ENCODE measurements around the gene ASB7.

ASB7 gene

GRCh38 chr15:100688549-100689120 lies 86.2 kb downstream of the ASB7 start:
- no peaks in the 10 kb centered on the region for H3K36me3 ChIP-seq (ENCODE audit: control insufficient read depth, insufficient read depth, low read length)
- no peak for DNase-seq
- no peak overlapping the region for H3K4me3 ChIP-seq (ENCODE audit: insufficient read depth, low read depth, low read length, poor library complexity, severe bottlenecking)
- H3K9me3 ChIP-seq (ENCODE audit: control insufficient read depth, low read length), result no peaks in the 10 kb centered on the region
- H3K27me3 ChIP-seq (replicated peaks; ENCODE audit: control insufficient read depth, insufficient read depth, low read length, poor library complexity, severe bottlenecking), result no peaks in the 10 kb centered on the region
- H3K27ac ChIP-seq (ENCODE audit: insufficient read depth, low read length, poor library complexity, severe bottlenecking), result no peak overlapping the region
- H3K4me1 ChIP-seq (ENCODE audit: control insufficient read depth, insufficient read depth, low read length, poor library complexity, severe bottlenecking), result no peaks in the 10 kb centered on the region

- Histone ChIP-seq H3K36me3 (ENCODE audit: control insufficient read depth, insufficient read depth, low read length) (no peaks in the 10 kb centered on the region), H3K27me3 (replicated peaks; ENCODE audit: control insufficient read depth, insufficient read depth, low read length, poor library complexity, severe bottlenecking) (no peaks in the 10 kb centered on the region), H3K9me3 (ENCODE audit: control insufficient read depth, low read length) (no peaks in the 10 kb centered on the region), H3K4me3 (ENCODE audit: insufficient read depth, low read depth, low read length, poor library complexity, severe bottlenecking) (no peak overlapping the region), H3K27ac (ENCODE audit: insufficient read depth, low read length, poor library complexity, severe bottlenecking) (no peak overlapping the region), H3K4me1 (ENCODE audit: control insufficient read depth, insufficient read depth, low read length, poor library complexity, severe bottlenecking) (no peaks in the 10 kb centered on the region)
- DNase-seq, result no peak
Measured at GRCh38 chr15:100689131-100689899, 86.9 kb downstream of the ASB7 start.

GRCh38 chr15:100690032-100690794 lies 87.8 kb downstream of the ASB7 start:
- H3K9me3 ChIP-seq (ENCODE audit: control insufficient read depth, low read length), result no peaks in the 10 kb centered on the region
- no peaks in the 10 kb centered on the region for H3K4me1 ChIP-seq (ENCODE audit: control insufficient read depth, insufficient read depth, low read length, poor library complexity, severe bottlenecking)
- no peak for DNase-seq
- no peaks in the 10 kb centered on the region for H3K36me3 ChIP-seq (ENCODE audit: control insufficient read depth, insufficient read depth, low read length)
- H3K27ac ChIP-seq (ENCODE audit: insufficient read depth, low read length, poor library complexity, severe bottlenecking), result no peak overlapping the region
- no peaks in the 10 kb centered on the region for H3K27me3 ChIP-seq (replicated peaks; ENCODE audit: control insufficient read depth, insufficient read depth, low read length, poor library complexity, severe bottlenecking)
- H3K4me3 ChIP-seq (ENCODE audit: insufficient read depth, low read depth, low read length, poor library complexity, severe bottlenecking), result no peak overlapping the region

GRCh38 chr15:100690795-100691158 lies 88.4 kb downstream of the ASB7 start:
- no peaks in the 10 kb centered on the region for H3K27me3 ChIP-seq (replicated peaks; ENCODE audit: control insufficient read depth, insufficient read depth, low read length, poor library complexity, severe bottlenecking)
- no peak overlapping the region for H3K27ac ChIP-seq (ENCODE audit: insufficient read depth, low read length, poor library complexity, severe bottlenecking)
- no peak overlapping the region for H3K4me3 ChIP-seq (ENCODE audit: insufficient read depth, low read depth, low read length, poor library complexity, severe bottlenecking)
- no peaks in the 10 kb centered on the region for H3K9me3 ChIP-seq (ENCODE audit: control insufficient read depth, low read length)
- no peaks in the 10 kb centered on the region for H3K36me3 ChIP-seq (ENCODE audit: control insufficient read depth, insufficient read depth, low read length)
- no peak for DNase-seq
- no peaks in the 10 kb centered on the region for H3K4me1 ChIP-seq (ENCODE audit: control insufficient read depth, insufficient read depth, low read length, poor library complexity, severe bottlenecking)

GRCh38 chr15:100691321-100691720 lies 88.9 kb downstream of the ASB7 start:
- H3K36me3 ChIP-seq (ENCODE audit: control insufficient read depth, insufficient read depth, low read length), result no peaks in the 10 kb centered on the region
- H3K27ac ChIP-seq (ENCODE audit: insufficient read depth, low read length, poor library complexity, severe bottlenecking), result no peak overlapping the region
- H3K27me3 ChIP-seq (replicated peaks; ENCODE audit: control insufficient read depth, insufficient read depth, low read length, poor library complexity, severe bottlenecking), result no peaks in the 10 kb centered on the region

GRCh38 chr15:100692246-100692645 lies 89.9 kb downstream of the ASB7 start:
- Histone ChIP-seq H3K36me3 (ENCODE audit: control insufficient read depth, insufficient read depth, low read length) (no peaks in the 10 kb centered on the region), H3K27ac (ENCODE audit: insufficient read depth, low read length, poor library complexity, severe bottlenecking) (no peak overlapping the region), H3K4me3 (ENCODE audit: insufficient read depth, low read depth, low read length, poor library complexity, severe bottlenecking) (no peak overlapping the region), H3K9me3 (ENCODE audit: control insufficient read depth, low read length) (no peaks in the 10 kb centered on the region), H3K27me3 (replicated peaks; ENCODE audit: control insufficient read depth, insufficient read depth, low read length, poor library complexity, severe bottlenecking) (no peaks in the 10 kb centered on the region), H3K4me1 (ENCODE audit: control insufficient read depth, insufficient read depth, low read length, poor library complexity, severe bottlenecking) (no peaks in the 10 kb centered on the region)
- no peak for DNase-seq

More at GRCh38 chr15:100691321-100691720, 88.9 kb downstream of the ASB7 start:
- no peak overlapping the region for H3K4me3 ChIP-seq (ENCODE audit: insufficient read depth, low read depth, low read length, poor library complexity, severe bottlenecking)
- no peaks in the 10 kb centered on the region for H3K9me3 ChIP-seq (ENCODE audit: control insufficient read depth, low read length)
- no peaks in the 10 kb centered on the region for H3K4me1 ChIP-seq (ENCODE audit: control insufficient read depth, insufficient read depth, low read length, poor library complexity, severe bottlenecking)
- DNase-seq, result no peak

- DNase-seq, result no peak
- no peak overlapping the region for H3K4me3 ChIP-seq (ENCODE audit: insufficient read depth, low read depth, low read length, poor library complexity, severe bottlenecking)
- no peaks in the 10 kb centered on the region for H3K9me3 ChIP-seq (ENCODE audit: control insufficient read depth, low read length)
- H3K36me3 ChIP-seq (ENCODE audit: control insufficient read depth, insufficient read depth, low read length), result no peaks in the 10 kb centered on the region
- H3K27ac ChIP-seq (ENCODE audit: insufficient read depth, low read length, poor library complexity, severe bottlenecking), result no peak overlapping the region
- no peaks in the 10 kb centered on the region for H3K4me1 ChIP-seq (ENCODE audit: control insufficient read depth, insufficient read depth, low read length, poor library complexity, severe bottlenecking)
- H3K27me3 ChIP-seq (replicated peaks; ENCODE audit: control insufficient read depth, insufficient read depth, low read length, poor library complexity, severe bottlenecking), result no peaks in the 10 kb centered on the region
Measured at GRCh38 chr15:100692671-100693070, 90.3 kb downstream of the ASB7 start.

- Histone ChIP-seq H3K27me3 (replicated peaks; ENCODE audit: control insufficient read depth, insufficient read depth, low read length, poor library complexity, severe bottlenecking) (no peaks in the 10 kb centered on the region), H3K9me3 (ENCODE audit: control insufficient read depth, low read length) (no peaks in the 10 kb centered on the region), H3K36me3 (ENCODE audit: control insufficient read depth, insufficient read depth, low read length) (no peaks in the 10 kb centered on the region), H3K27ac (ENCODE audit: insufficient read depth, low read length, poor library complexity, severe bottlenecking) (no peak overlapping the region), H3K4me3 (ENCODE audit: insufficient read depth, low read depth, low read length, poor library complexity, severe bottlenecking) (no peak overlapping the region), H3K4me1 (ENCODE audit: control insufficient read depth, insufficient read depth, low read length, poor library complexity, severe bottlenecking) (no peaks in the 10 kb centered on the region)
- DNase-seq, result no peak
Measured at GRCh38 chr15:100693451-100693850, 91.1 kb downstream of the ASB7 start.

GRCh38 chr15:100694381-100695021 lies 92.1 kb downstream of the ASB7 start:
- Histone ChIP-seq H3K36me3 (ENCODE audit: control insufficient read depth, insufficient read depth, low read length) (no peaks in the 10 kb centered on the region), H3K9me3 (ENCODE audit: control insufficient read depth, low read length) (no peaks in the 10 kb centered on the region), H3K4me3 (ENCODE audit: insufficient read depth, low read depth, low read length, poor library complexity, severe bottlenecking) (no peak overlapping the region), H3K27me3 (replicated peaks; ENCODE audit: control insufficient read depth, insufficient read depth, low read length, poor library complexity, severe bottlenecking) (no peaks in the 10 kb centered on the region), H3K27ac (ENCODE audit: insufficient read depth, low read length, poor library complexity, severe bottlenecking) (no peak overlapping the region), H3K4me1 (ENCODE audit: control insufficient read depth, insufficient read depth, low read length, poor library complexity, severe bottlenecking) (no peaks in the 10 kb centered on the region)
- no peak for DNase-seq

GRCh38 chr15:100695048-100695447 lies 92.7 kb downstream of the ASB7 start:
- Histone ChIP-seq H3K27me3 (replicated peaks; ENCODE audit: control insufficient read depth, insufficient read depth, low read length, poor library complexity, severe bottlenecking) (no peaks in the 10 kb centered on the region), H3K4me1 (ENCODE audit: control insufficient read depth, insufficient read depth, low read length, poor library complexity, severe bottlenecking) (no peaks in the 10 kb centered on the region), H3K4me3 (ENCODE audit: insufficient read depth, low read depth, low read length, poor library complexity, severe bottlenecking) (no peak overlapping the region), H3K9me3 (ENCODE audit: control insufficient read depth, low read length) (no peaks in the 10 kb centered on the region), H3K36me3 (ENCODE audit: control insufficient read depth, insufficient read depth, low read length) (no peaks in the 10 kb centered on the region), H3K27ac (ENCODE audit: insufficient read depth, low read length, poor library complexity, severe bottlenecking) (no peak overlapping the region)
- no peak for DNase-seq
